ENCODE results near the gene CORO7. TPM values are rescaled to one million over a fixed set of nuclear protein-coding genes. Genes with fewer than 3 reads are reported as not detected.

Gene CORO7
- total RNA-seq, 1 donor from 2014 or later = 52.4 TPM

DNA sequence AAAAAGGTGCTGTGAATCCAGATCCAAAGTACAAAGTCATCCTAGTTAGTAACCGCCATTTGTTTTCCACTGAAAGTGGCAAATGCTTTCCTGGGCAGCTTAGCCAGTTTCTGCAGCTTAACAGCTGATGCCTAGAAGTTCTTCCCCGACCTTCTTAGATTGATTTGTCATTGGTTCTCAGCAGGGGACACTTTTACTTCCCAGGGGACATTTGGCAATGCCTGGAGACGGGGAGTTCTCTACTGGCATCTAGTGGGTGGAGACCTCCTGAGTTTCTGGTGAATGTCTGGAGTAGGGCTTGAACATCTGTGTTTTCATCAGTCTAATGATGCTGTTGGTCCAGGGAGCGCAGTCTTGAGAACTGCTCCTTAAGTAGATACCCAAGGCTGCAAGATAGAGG lies 16.8 kb upstream of the CORO7 start:
- TF ChIP-seq, protein P1, sequence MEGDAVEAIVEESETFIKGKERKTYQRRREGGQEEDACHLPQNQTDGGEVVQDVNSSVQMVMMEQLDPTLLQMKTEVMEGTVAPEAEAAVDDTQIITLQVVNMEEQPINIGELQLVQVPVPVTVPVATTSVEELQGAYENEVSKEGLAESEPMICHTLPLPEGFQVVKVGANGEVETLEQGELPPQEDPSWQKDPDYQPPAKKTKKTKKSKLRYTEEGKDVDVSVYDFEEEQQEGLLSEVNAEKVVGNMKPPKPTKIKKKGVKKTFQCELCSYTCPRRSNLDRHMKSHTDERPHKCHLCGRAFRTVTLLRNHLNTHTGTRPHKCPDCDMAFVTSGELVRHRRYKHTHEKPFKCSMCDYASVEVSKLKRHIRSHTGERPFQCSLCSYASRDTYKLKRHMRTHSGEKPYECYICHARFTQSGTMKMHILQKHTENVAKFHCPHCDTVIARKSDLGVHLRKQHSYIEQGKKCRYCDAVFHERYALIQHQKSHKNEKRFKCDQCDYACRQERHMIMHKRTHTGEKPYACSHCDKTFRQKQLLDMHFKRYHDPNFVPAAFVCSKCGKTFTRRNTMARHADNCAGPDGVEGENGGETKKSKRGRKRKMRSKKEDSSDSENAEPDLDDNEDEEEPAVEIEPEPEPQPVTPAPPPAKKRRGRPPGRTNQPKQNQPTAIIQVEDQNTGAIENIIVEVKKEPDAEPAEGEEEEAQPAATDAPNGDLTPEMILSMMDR (IDR thresholded peaks at IDR 0.05) = no peak
- no peak for DNase-seq
- Histone ChIP-seq H3K4me3 (no peak overlapping the region), H3K27me3 (no peaks in the 10 kb centered on the region), H3K4me1 (no peaks in the 10 kb centered on the region), H3K36me3 (peaks cover 40% of the 10 kb centered on the region), H3K27ac (no peak overlapping the region), H3K9me3 (no peaks in the 10 kb centered on the region)
- intact Hi-C loops (cut with DNase I) = no loop called here
- ATAC-seq = no peak

DNA sequence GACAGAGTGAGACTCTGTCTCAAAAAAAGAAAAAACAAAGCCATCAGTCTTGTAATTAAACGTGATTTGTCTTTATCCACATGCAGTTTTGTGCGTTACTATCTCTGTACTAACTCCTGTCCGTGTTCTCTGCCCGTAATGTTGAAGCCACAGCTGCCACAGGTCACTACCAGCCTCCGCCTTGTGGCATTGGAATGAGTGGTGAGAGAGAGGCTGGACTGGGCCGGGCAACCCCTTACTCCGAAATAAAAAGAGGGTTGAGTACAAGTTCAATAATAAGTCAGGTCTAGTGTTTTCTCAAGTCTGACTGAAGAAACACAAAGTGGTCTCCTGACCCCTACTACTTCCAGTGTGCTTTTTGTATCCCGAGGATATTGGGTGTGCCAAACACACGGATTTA lies 14.6 kb upstream of the CORO7 start:
- DNase-seq (no peak), ATAC-seq (no peak)
- no peak overlapping the region for H3K27ac ChIP-seq
- H3K4me1 ChIP-seq = peaks cover 13% of the 10 kb centered on the region
- H3K4me3 ChIP-seq = no peak overlapping the region
- no peaks in the 10 kb centered on the region for H3K9me3 ChIP-seq
- no peaks in the 10 kb centered on the region for H3K27me3 ChIP-seq
- peaks cover 17% of the 10 kb centered on the region for H3K36me3 ChIP-seq
- TF ChIP-seq, protein P1 (IDR thresholded peaks at IDR 0.05) = no peak
- intact Hi-C loops (cut with DNase I) = no loop called here

DNA sequence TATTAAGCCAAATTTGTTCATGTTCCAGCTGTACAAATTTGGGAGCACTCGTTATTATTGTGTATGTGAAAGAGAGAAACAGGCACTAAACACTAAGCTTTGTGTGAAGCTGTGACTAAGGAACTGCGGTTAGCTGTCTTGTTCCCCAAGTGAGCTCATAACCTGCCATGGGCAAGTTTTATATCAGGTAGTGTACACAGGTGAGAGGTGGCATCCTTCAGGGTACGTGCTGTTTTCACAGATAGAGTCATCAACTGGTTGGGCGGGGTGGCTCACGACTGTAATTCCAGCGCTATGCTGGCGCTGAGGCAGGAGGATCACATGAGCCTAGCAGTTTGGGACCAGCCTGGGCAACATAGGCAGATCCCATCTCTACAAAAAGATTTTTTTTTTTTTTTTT lies 12.1 kb upstream of the CORO7 start:
- Histone ChIP-seq H3K27ac (no peak overlapping the region), H3K4me3 (no peak overlapping the region), H3K27me3 (no peaks in the 10 kb centered on the region), H3K9me3 (no peaks in the 10 kb centered on the region), H3K36me3 (no peaks in the 10 kb centered on the region), H3K4me1 (peaks cover 13% of the 10 kb centered on the region)
- ATAC-seq (no peak), DNase-seq (no peak)
- intact Hi-C loops (cut with DNase I) = no loop called here
- TF ChIP-seq, protein P1 (IDR thresholded peaks at IDR 0.05) = no peak

DNA sequence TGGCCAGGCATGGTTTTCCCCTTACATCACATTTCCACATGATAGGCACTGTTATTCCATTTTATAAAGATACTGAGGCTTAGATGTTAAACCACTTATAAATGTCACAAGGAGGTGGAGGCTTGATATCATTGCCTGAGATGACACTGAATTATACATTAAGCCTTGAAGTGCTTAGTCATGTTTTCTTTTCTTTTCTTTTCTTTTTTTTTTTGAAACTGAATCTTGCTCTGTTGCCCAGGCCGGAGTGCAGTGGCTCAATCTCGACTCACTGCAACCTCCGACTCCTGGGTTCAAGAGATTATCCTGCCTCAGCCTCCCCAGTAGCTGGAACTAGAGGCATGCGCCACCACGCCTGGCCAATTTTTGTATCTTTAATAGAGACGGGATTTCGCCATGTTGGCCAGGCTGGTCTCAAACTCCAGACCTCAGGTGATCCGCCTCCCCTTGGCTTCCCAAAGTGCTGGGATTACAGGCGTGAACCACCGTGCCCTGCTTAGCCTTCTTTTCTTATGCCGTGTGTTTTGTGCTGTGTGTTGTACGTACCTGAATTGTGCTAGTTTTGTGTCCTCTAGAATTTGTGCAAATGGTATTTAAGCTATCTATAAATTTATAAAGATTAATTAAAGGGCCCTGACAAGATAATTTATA lies 10.5 kb upstream of the CORO7 start:
- DNase-seq = no peak

DNA sequence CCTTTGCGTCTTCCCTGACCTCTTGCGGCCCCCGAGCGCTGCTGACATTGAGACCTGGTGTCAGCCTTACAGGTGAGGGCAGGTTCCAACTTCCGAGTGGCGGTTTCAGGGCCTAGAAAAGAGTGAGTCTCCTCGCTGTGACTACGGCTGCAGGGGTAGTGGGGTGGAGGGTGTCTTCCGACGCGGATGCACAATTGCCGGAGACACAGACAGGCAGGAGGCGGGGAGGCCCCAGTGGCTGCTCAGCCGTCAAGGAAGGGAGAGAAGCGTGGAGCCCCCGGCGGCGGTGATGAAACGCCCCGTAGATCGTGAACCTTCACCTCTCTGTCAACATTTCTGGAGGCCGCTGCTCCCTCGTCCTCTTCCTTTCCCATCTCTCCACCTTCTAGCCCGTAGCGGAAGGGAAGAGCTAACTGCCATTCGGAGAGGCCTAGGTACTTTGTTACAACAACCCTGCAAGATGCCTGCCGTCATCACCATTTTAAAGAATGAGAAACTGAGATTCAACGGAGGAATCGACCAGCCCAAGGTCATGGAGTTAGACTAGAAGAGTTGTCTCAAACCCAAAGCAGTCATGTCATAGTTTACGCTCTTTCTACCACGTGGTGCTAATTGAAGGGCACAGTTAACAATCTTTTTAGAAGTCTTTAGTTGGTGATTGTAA lies 9.8 kb upstream of the CORO7 start:
- Histone ChIP-seq H3K4me1 (peaks cover 13% of the 10 kb centered on the region), H3K27ac (peak overlapping the region; percentile 98), H3K9me3 (no peaks in the 10 kb centered on the region), H3K4me3 (peak overlapping the region; percentile 97), H3K36me3 (no peaks in the 10 kb centered on the region), H3K27me3 (no peaks in the 10 kb centered on the region)
- intact Hi-C loops (cut with DNase I) = no loop called here
- TF ChIP-seq, protein P1 (IDR thresholded peaks at IDR 0.05) = no peak
- ATAC-seq (peak; percentile 48), DNase-seq (peak; percentile 72)

More for the DNA sequence above, 10.5 kb upstream of the CORO7 start:
- Histone ChIP-seq H3K4me1 (peaks cover 13% of the 10 kb centered on the region), H3K36me3 (no peaks in the 10 kb centered on the region), H3K27ac (no peak overlapping the region), H3K4me3 (peak overlapping the region; percentile 97), H3K9me3 (no peaks in the 10 kb centered on the region), H3K27me3 (no peaks in the 10 kb centered on the region)
- intact Hi-C loops (cut with DNase I) = no loop called here
- no peak for ATAC-seq
- TF ChIP-seq, protein P1 (IDR thresholded peaks at IDR 0.05) = no peak
